NCI-H748 (cell line): ENCODE measurements around the gene C1orf21.
"Not testable (repeated sequence)": the region's sequence is repeated elsewhere in the genome, so short reads cannot be mapped to it uniquely, and the experiment has no call there.

Source experiments
- DNase-seq: peaks from one replicate; lab custom pipeline; 2025; ENCODE audit not compliant: unreplicated experiment; lab: John Stamatoyannopoulos, UW

Gene C1orf21

GRCh38 chr1:184386312-184387068, at the start of gene C1orf21:
C1orf21 (plus strand) TSS chr1:184387029; CDS start chr1:184477510, 90,481 bp downstream.
- peak; percentile 94 for DNase-seq

GRCh38 chr1:184337865-184338264, 49.0 kb upstream of the C1orf21 start:
- not testable (repeated sequence) for DNase-seq

GRCh38 chr1:184340984-184341383, 45.8 kb upstream of the C1orf21 start:
- no peak for DNase-seq

- no peak for DNase-seq
Measured at GRCh38 chr1:184350573-184350972, 36.3 kb upstream of the C1orf21 start.

GRCh38 chr1:184351416-184351975, 35.3 kb upstream of the C1orf21 start:
- no peak for DNase-seq

GRCh38 chr1:184352776-184353175, 34.1 kb upstream of the C1orf21 start:
- no peak for DNase-seq

- DNase-seq = no peak
Measured at GRCh38 chr1:184354719-184355118, 32.1 kb upstream of the C1orf21 start.

- DNase-seq = no peak
Measured at GRCh38 chr1:184356891-184357290, 29.9 kb upstream of the C1orf21 start.

- DNase-seq = no peak
Measured at GRCh38 chr1:184358256-184358655, 28.6 kb upstream of the C1orf21 start.

- DNase-seq = no peak
Measured at GRCh38 chr1:184359909-184360308, 26.9 kb upstream of the C1orf21 start.

GRCh38 chr1:184362876-184363275, 24.0 kb upstream of the C1orf21 start:
- DNase-seq = no peak

- DNase-seq = no peak
Measured at GRCh38 chr1:184365699-184366098, 21.1 kb upstream of the C1orf21 start.

- no peak for DNase-seq
Measured at GRCh38 chr1:184366997-184367396, 19.8 kb upstream of the C1orf21 start.

GRCh38 chr1:184367427-184368038, 19.3 kb upstream of the C1orf21 start:
- DNase-seq = no peak

- DNase-seq = no peak
Measured at GRCh38 chr1:184368354-184368753, 18.5 kb upstream of the C1orf21 start.

GRCh38 chr1:184370850-184371249, 16.0 kb upstream of the C1orf21 start:
- no peak for DNase-seq

- DNase-seq = no peak
Measured at GRCh38 chr1:184373155-184373554, 13.7 kb upstream of the C1orf21 start.

- no peak for DNase-seq
Measured at GRCh38 chr1:184376369-184376768, 10.5 kb upstream of the C1orf21 start.

- DNase-seq = peak; percentile 37
Measured at GRCh38 chr1:184379111-184379752, 7.6 kb upstream of the C1orf21 start.

- no peak for DNase-seq
Measured at GRCh38 chr1:184380468-184380867, 6.4 kb upstream of the C1orf21 start.

- no peak for DNase-seq
Measured at GRCh38 chr1:184383772-184384323, 3.0 kb upstream of the C1orf21 start.
